Raji (cell line): Measurements from ENCODE around the gene MYLK.

Source experiments
- POLR2A ChIP-seq: IDR thresholded peaks from 2 replicates; pipeline ENCODE4 v1.6.1; 2011; ENCODE audit warnings: low read depth, low read length, control low read depth; ENCODE audit not compliant: insufficient read depth

Gene MYLK

DNA sequence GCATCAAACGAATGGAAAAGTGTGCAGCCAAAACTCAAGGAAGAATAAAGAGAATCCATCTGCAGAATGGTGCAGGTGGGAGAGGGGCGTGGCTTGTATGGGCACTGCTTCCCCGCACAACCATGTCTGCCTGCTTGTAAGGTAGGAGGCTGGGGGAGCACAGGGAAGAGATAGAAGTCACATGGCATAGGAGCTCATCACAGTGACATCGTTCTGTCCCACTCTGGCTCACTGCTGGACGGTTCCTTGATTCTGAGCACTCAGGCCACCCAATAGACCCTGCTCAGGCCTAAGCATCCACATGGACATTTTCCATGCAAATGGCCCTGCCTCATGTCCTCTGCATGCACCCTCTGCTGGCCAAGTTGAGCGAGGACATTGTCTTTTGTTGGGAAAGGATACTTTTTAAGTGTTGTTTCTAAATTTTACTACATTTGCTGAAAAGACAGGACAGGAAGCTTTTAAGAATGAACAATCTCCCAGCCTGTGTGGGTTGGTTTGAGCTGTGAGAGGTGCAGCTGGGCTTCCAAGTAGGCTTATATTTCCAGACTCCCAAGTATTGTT lies 3.1 kb downstream of the MYLK start:
- no peak for TF ChIP-seq POLR2A

DNA sequence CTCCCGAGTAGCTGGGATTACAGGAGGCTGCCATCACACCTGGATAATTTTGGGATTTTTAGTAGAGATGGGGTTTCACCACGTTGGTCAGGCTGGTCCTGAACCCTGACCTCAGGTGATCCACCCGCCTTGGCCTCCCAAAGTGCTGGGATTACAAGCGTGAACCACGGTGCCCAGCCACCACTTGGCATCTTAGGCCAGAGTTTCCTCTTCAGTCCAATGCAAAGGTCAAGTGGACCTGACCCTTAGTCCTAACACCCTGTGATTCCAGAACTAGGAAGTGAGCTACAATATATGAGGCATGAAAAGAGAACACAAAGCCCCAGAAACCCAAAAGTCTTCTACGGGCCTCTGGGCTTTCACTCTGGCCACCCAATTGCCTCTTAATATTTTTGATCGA lies 5.3 kb downstream of the MYLK start:
- no peak for TF ChIP-seq POLR2A

GRCh38 chr3:123877965-123878364 lies 6.2 kb downstream of the MYLK start:
- TF ChIP-seq POLR2A: no peak

DNA sequence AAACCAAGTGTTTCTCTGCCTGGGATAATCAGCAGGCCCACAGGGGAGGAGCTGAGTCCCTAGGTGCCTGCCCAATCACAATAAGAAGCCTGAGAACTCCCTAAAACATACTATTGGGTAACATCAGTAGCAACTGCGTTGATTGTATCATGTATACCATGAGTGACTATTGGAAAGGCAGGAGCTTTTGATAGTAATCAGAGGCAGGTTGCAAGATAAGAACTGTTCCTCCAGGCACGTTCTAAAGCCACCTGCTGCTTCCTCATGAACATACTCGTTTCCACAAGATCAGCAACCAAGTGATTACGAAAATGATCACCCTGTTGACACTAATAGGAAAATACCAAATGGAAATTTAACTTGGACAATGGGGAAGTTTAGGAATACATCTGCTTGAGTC lies 6.7 kb downstream of the MYLK start:
- no peak for TF ChIP-seq POLR2A

DNA sequence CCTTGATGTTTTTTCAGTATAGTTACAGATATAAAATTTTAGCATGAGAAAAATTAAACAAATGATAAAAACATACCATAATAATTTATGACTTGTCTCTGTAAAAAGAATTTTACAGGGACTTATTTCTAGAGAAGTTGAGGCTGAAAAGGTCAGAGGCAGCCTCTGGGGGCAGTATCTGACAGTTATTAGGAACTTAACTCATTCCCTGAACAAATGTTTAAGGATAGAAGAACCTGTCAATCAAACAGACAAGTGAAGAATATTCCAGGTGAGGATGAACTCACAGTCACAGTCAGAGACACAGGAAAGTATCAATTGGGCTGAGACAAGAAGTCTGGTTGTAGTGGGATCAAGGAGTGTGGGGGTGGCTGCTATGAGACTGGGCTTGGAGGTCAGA lies 7.3 kb downstream of the MYLK start:
- TF ChIP-seq POLR2A: no peak

DNA sequence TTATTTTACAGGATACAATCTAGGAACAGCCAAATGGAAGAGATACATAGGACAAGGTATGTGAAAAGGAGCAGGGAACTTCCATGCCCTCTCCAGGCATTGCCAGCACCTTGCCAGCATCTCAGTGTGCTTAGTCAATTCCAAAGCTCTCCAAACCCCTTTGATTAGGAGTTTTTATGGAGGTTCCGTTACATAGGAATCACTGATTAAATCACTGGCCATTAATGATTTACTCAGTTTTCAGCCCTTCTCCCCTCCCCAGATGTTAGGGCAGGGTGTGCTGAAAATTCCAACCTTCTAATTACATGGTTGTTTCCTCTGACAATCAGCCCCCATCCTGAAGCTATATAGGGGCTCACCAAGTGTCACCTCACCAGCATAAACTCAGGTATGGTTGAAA lies 11.5 kb downstream of the MYLK start:
- no peak for TF ChIP-seq POLR2A

- TF ChIP-seq POLR2A: no peak
These were observed 12.2 kb downstream of the MYLK start for GRCh38 chr3:123871946-123872345.

DNA sequence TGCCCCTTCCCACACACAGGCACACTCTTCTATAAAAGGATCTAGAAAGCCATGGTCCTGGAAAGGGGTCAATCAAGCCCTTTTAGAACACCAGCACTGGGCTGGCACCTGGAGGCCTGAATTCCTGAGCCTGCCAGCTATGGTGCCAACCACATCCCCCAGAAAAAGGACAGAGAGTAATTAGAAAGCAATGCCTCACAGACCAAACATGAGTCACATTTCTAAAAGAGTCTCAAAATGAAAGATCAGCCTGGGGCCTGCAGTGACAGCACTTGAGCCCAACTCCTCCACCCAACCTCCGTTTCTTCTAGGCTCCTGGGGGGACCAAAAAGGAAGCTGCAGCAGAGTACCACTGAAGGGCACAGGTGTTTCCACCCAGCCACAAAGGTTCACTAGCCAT lies 14.1 kb downstream of the MYLK start:
- TF ChIP-seq POLR2A: no peak

DNA sequence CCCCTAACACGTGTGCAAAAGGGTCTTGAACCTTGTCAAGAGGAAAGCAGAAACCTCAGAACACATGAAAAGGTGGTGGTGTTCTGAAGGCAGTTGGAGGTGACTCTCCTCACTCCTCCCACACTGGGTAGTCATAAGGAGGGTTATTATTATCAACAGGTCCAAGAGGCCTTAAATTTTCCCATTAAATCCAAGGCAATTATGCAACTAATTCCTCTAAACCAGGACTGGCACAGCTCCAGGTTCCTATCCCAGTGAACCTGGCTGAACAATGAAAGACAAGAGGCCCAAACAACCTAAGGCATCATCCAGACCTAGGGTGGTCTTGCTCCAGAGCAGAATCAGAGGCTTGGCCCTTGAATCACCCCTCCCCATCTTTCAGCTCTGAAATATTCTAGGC lies 15.0 kb downstream of the MYLK start:
- no peak for TF ChIP-seq POLR2A

GRCh38 chr3:123864706-123865105 lies 19.4 kb downstream of the MYLK start:
- no peak for TF ChIP-seq POLR2A

GRCh38 chr3:123862152-123862551 lies 22.0 kb downstream of the MYLK start:
- TF ChIP-seq POLR2A: no peak

DNA sequence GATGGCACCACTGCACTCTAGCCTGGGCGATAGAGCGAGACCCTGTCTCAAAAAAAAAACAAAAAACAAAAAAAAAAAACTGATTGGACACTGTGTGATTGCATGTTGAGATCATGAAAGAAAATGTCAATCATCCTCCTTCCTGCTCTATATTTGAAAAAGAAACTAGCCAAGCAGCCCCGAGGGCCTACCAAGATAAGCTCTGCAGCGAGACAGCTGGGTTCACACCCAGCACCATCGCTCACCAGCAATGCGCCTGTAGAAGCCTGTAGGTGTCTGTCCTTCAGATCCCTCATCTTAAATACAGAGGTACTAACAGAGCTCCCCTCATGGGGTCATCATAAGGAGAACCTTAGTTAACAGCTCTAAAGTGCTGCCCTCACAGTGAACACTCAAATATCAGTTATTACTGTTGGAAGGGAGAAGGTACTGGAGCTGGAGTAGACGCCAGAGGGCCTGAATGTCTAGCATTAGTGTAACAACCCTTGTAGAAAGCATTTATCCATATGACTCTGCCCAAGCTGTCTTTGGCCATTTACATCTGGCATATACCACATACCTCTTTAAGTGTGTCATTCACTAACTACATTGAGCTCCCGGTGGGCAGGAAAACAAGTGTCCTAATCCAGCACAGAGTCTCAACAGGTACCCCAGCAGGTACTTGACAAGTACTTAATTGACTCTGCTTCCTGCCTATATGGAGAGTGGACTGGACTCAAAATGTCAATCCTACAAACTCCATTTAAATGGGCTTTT lies 22.9 kb downstream of the MYLK start:
- no peak for TF ChIP-seq POLR2A

DNA sequence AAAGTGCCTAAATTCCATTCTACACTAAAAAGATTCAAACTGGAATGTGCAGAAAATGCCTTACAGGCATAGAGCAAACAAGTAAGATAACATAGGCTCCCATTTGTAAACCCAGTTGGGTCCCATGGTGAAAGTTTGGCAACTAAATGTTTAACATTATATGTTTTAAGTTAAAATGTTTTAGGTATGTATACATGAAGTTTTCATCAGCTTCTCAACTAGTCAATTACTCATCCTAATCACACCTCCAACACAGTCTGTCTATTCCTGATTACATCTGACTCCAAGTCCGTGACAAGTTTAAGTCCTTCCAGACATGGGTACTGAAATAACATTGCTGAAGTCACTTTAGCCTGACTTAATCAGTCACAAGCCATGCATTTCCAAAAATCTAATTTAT lies 25.0 kb downstream of the MYLK start:
- TF ChIP-seq POLR2A: no peak

GRCh38 chr3:123854905-123855304 lies 29.2 kb downstream of the MYLK start:
- TF ChIP-seq POLR2A: no peak

DNA sequence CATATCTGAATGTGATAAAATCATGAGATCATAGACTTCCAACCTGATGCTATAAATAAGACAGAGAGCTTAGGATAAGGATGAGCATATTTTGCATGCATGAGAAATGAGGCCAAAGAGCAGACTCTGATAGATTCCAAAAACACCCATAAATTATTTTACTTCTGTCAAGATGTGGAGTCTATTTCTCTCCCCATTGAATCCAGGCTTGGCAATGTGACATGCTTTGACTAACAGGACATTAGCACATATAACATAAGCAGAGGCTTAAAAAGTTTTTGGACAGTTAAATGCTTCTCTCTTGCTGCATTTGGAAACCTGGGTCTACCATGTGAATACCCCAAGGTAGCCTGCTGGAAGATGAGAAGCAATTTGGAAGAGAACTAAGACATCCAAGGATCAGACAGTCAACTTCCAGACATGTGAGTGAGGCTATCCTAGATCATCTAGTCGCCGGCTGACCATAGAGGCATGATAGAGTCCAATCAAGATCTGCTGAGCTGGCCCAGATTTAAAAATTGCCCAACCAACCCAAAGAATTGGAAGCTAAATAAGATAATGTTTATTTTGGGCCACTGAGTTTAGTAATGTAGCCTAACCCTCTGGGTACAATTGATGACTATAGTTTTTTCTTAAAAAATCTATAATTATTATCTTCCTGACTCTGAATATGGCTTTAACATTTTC lies 30.3 kb downstream of the MYLK start:
- TF ChIP-seq POLR2A: no peak

DNA sequence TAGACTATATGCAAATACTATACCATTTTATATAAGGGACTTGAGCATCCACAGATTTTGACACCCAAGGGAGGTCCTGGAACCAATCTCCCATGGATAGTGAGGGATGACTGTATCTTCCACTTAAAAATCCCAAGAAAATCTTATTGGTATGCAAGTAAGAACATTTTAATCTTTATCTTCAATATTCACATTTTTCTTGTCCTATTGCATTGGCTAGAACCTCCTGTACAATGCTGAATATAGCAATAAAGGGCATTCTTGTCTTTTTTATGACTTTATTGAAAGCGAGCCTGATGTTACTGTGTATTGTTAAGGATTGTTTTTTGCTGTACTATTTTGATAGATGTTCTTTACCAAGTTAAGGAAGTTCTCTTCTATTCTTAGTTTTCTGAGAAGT lies 36.9 kb downstream of the MYLK start:
- TF ChIP-seq POLR2A: no peak
